Neural cell (in vitro differentiated cells): ENCODE results near the gene NOP9.

Experiments used
- CTCF ChIP-seq: fragments of 450-650 bp; IDR thresholded peaks from 2 replicates; pipeline ENCODE4 v1.5.1; 2014; ENCODE audit warnings: antibody characterized with exemption, mild to moderate bottlenecking, moderate library complexity; ENCODE audit not compliant: poor library complexity, severe bottlenecking
- EP300 ChIP-seq: fragments of 450-650 bp; conservative IDR thresholded peaks from 2 replicates; pipeline ENCODE4 v1.6.1; 2014; ENCODE audit warnings: antibody characterized with exemption, mild to moderate bottlenecking, moderate library complexity; ENCODE audit not compliant: poor library complexity, severe bottlenecking
- POLR2AphosphoS5 ChIP-seq: IDR thresholded peaks from 2 replicates; pipeline ENCODE4 v1.6.1; 2012
- TAF1 ChIP-seq: IDR thresholded peaks from 2 replicates; pipeline ENCODE4 v1.6.1; 2012; ENCODE audit warnings: low read depth

GRCh38 chr14:24325963-24326362, 26.3 kb downstream of the NOP9 start:
- no peak for TF ChIP-seq TAF1
- TF ChIP-seq CTCF: no peak
- TF ChIP-seq EP300: no peak
- no peak for TF ChIP-seq POLR2AphosphoS5
